ENCODE measurements around the gene SPPL2C. TPM values are rescaled to one million over a fixed set of nuclear protein-coding genes. Genes with fewer than 3 reads are reported as not detected.

Gene SPPL2C, protein sequence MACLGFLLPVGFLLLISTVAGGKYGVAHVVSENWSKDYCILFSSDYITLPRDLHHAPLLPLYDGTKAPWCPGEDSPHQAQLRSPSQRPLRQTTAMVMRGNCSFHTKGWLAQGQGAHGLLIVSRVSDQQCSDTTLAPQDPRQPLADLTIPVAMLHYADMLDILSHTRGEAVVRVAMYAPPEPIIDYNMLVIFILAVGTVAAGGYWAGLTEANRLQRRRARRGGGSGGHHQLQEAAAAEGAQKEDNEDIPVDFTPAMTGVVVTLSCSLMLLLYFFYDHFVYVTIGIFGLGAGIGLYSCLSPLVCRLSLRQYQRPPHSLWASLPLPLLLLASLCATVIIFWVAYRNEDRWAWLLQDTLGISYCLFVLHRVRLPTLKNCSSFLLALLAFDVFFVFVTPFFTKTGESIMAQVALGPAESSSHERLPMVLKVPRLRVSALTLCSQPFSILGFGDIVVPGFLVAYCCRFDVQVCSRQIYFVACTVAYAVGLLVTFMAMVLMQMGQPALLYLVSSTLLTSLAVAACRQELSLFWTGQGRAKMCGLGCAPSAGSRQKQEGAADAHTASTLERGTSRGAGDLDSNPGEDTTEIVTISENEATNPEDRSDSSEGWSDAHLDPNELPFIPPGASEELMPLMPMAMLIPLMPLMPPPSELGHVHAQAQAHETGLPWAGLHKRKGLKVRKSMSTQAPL
- total RNA-seq (2021) (not detected in 2 replicates), Bru-seq, nascent RNA (not detected), BruChase-seq, experiment 1, labeled RNA remaining after a 2-hour chase (not detected), BruChase-seq, experiment 2, labeled RNA remaining after a 6-hour chase (not detected)
- long read RNA-seq: 0 reads

DNA sequence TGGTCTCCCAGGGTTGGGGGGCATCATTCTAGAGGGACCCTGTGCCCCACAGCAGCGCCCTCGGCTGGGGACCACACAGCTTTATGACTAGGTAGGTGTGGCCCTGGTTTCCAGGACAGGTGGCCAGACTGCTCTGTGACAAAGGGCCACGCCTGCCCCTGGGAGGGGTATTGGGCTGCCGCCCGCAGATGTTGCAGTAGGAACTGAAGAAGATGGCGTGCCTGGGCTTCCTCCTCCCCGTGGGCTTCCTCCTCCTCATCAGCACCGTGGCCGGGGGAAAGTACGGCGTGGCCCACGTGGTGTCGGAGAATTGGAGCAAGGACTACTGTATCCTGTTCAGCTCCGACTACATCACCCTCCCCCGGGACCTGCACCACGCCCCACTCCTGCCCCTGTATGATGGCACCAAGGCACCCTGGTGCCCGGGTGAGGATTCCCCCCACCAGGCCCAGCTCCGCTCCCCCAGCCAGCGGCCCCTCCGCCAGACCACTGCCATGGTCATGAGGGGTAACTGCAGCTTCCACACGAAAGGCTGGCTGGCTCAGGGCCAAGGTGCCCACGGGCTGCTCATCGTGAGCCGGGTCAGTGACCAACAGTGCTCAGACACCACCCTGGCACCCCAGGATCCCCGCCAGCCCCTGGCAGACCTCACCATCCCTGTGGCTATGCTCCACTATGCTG, at the start of gene SPPL2C:
SPPL2C (plus strand) TSS at position 187 of the 681 bp plus-strand sequence; CDS start at position 213, 26 bp downstream.
- intact Hi-C loops (cut with micrococcal nuclease; ENCODE audit: unreplicated experiment): no loop called here
- Histone ChIP-seq H3K36me3 (ENCODE audit: insufficient read depth, low read length, poor library complexity, severe bottlenecking) (no peaks in the 10 kb centered on the region), H3K4me3 (ENCODE audit: low read depth, low read length, poor library complexity, severe bottlenecking) (no peak within 1 kb of the TSS), H3K27ac (ENCODE audit: low read depth, low read length, poor library complexity, severe bottlenecking) (no peak within 1 kb of the TSS), H3K9me3 (ENCODE audit: low read depth, low read length, poor library complexity, severe bottlenecking) (no peaks in the 10 kb centered on the region), H3K27me3 (replicated peaks; ENCODE audit: insufficient read depth, low read depth, low read length, poor library complexity) (no peaks in the 10 kb centered on the region), H3K4me1 (ENCODE audit: insufficient read depth, low read length, poor library complexity, severe bottlenecking) (no peaks in the 10 kb centered on the region)
- ChIA-PET CTCF (no interaction called here), POLR2A (ENCODE audit: low non-redundant PET) (no interaction called here)
- BruUV-seq (replicated peaks): no TSS peak
- no peak for TF ChIP-seq EZH2 (IDR thresholded peaks at IDR 0.05; ENCODE audit: borderline replicate concordance, low read depth, low read length, poor library complexity, severe bottlenecking)
- no peak for TF ChIP-seq CTCF (conservative IDR thresholded peaks at IDR 0.05; ENCODE audit: low read depth, low read length)
- DNase-seq (ENCODE audit: low spot score): no peak

- TF ChIP-seq EZH2 (IDR thresholded peaks at IDR 0.05; ENCODE audit: borderline replicate concordance, low read depth, low read length, poor library complexity, severe bottlenecking) (no peak), CTCF (conservative IDR thresholded peaks at IDR 0.05; ENCODE audit: low read depth, low read length) (no peak)
- ChIA-PET POLR2A (ENCODE audit: low non-redundant PET) (no interaction called here), CTCF (no interaction called here)
- H3K4me3 ChIP-seq (ENCODE audit: low read depth, low read length, poor library complexity, severe bottlenecking): no peak overlapping the region
- no peaks in the 10 kb centered on the region for H3K4me1 ChIP-seq (ENCODE audit: insufficient read depth, low read length, poor library complexity, severe bottlenecking)
- no peak overlapping the region for H3K27ac ChIP-seq (ENCODE audit: low read depth, low read length, poor library complexity, severe bottlenecking)
- BruUV-seq (replicated peaks): no TSS peak
- intact Hi-C loops (cut with micrococcal nuclease; ENCODE audit: unreplicated experiment): no loop called here
- no peaks in the 10 kb centered on the region for H3K27me3 ChIP-seq (replicated peaks; ENCODE audit: insufficient read depth, low read depth, low read length, poor library complexity)
- H3K9me3 ChIP-seq (ENCODE audit: low read depth, low read length, poor library complexity, severe bottlenecking): no peaks in the 10 kb centered on the region
- no peaks in the 10 kb centered on the region for H3K36me3 ChIP-seq (ENCODE audit: insufficient read depth, low read length, poor library complexity, severe bottlenecking)
- DNase-seq (ENCODE audit: low spot score): no peak
Measured at GRCh38 chr17:45800816-45801215, 43.9 kb upstream of the SPPL2C start.

- ChIA-PET POLR2A (ENCODE audit: low non-redundant PET) (no interaction called here), CTCF (no interaction called here)
- Histone ChIP-seq H3K36me3 (ENCODE audit: insufficient read depth, low read length, poor library complexity, severe bottlenecking) (no peaks in the 10 kb centered on the region), H3K4me3 (ENCODE audit: low read depth, low read length, poor library complexity, severe bottlenecking) (no peak overlapping the region), H3K27ac (ENCODE audit: low read depth, low read length, poor library complexity, severe bottlenecking) (no peak overlapping the region), H3K27me3 (replicated peaks; ENCODE audit: insufficient read depth, low read depth, low read length, poor library complexity) (no peaks in the 10 kb centered on the region), H3K4me1 (ENCODE audit: insufficient read depth, low read length, poor library complexity, severe bottlenecking) (no peaks in the 10 kb centered on the region), H3K9me3 (ENCODE audit: low read depth, low read length, poor library complexity, severe bottlenecking) (no peaks in the 10 kb centered on the region)
- TF ChIP-seq CTCF (conservative IDR thresholded peaks at IDR 0.05; ENCODE audit: low read depth, low read length) (no peak), EZH2 (IDR thresholded peaks at IDR 0.05; ENCODE audit: borderline replicate concordance, low read depth, low read length, poor library complexity, severe bottlenecking) (no peak)
- DNase-seq (ENCODE audit: low spot score): no peak
- no TSS peak for BruUV-seq (replicated peaks)
- intact Hi-C loops (cut with micrococcal nuclease; ENCODE audit: unreplicated experiment): no loop called here
Measured at GRCh38 chr17:45801421-45801820, 43.3 kb upstream of the SPPL2C start.
